ENCODE data around the gene CGB5. TPM values are rescaled to one million over a fixed set of nuclear protein-coding genes. Genes with fewer than 3 reads are reported as not detected.
A peak's percentile ranks its signal among the peaks of the same experiment; 100 is the strongest.

The CGB5 gene
- total RNA-seq, 4 donors from 2014 or later: not detected

DNA sequence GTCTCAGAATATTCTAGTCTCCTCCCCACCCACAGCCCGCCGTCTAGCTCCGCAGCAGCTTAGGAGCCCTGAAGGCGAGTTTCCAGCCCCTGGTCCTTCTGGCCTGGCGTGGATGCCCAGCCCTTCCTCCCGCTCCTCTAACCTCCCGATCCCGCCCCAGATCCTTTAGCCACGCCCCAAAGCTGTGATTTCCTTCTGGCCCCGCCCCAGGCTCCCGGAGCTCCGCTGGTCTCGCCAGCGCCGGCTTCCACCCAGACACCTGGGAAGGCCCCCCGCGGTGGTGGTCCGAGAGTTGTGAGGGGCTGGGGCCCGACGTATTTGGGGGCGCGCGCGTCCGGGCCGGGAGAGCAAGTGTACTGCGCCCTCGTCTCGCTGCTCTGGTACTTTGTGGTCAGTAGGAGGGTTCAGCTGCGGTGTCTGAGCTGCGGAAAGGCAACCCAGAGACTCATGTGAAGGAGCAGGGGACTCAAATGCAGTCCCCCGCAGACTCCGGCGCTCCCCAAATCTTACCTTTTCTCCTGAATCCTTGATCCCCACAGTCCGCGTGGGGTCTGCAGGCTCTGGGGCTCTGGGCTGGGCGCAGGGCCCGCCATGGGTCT, 14.1 kb downstream of the CGB5 start, which contains the start of gene CGB7:
CGB7 (minus strand) TSS at position 114 of the 599 bp plus-strand sequence. CDS start 2,374 bp downstream, outside the sequence.
- no peaks in the 10 kb centered on the region for H3K9me3 ChIP-seq
- peak; percentile 73 to 77 for DNase-seq
- H3K27ac ChIP-seq: no peak within 1 kb of the TSS
- H3K36me3 ChIP-seq: no peaks in the 10 kb centered on the region
- H3K4me1 ChIP-seq: peaks cover 0 to 5% of the 10 kb centered on the region in 2 donors
- peak within 1 kb of the TSS; percentile 31 to 32 for H3K4me3 ChIP-seq
- TF ChIP-seq CTCF (IDR thresholded peaks at IDR 0.05) (no peak), POLR2A (IDR thresholded peaks at IDR 0.05) (peak in 1 of 2 donors; percentile 15)
- intact Hi-C loops (cut with DNase I; ENCODE audit: low total_unique reads): no loop called here
- no peaks in the 10 kb centered on the region for H3K27me3 ChIP-seq

GRCh38 chr19:49058562-49058961, 14.9 kb downstream of the CGB5 start:
- no peaks in the 10 kb centered on the region for H3K27me3 ChIP-seq
- H3K4me3 ChIP-seq: no peak overlapping the region
- peaks cover 0 to 5% of the 10 kb centered on the region in 2 donors for H3K4me1 ChIP-seq
- H3K36me3 ChIP-seq: no peaks in the 10 kb centered on the region
- no peak for DNase-seq
- no peaks in the 10 kb centered on the region for H3K9me3 ChIP-seq
- intact Hi-C loops (cut with DNase I; ENCODE audit: low total_unique reads): no loop called here
- H3K27ac ChIP-seq: no peak overlapping the region
- TF ChIP-seq POLR2A (IDR thresholded peaks at IDR 0.05) (no peak), CTCF (IDR thresholded peaks at IDR 0.05) (no peak)

DNA sequence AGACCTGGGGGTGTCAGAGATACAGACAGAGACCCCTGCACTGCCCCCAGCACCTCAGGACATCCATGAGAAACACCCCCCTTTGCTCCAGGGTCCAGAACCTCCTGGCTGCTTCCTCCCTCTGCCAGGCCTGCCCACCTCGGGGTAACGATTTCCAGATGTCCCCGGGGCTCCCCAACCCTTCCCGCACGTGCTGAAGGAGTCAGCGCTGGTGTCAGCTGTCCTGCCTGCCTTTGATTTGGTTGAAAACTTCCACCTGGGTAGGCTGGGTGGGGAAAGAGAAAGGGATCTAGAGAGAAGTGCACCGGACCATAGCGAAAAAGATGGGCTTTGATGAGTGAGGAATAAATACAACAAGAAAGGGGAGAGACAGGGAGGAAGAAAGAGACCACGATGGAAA, 15.4 kb downstream of the CGB5 start:
- intact Hi-C loops (cut with DNase I; ENCODE audit: low total_unique reads): no loop called here
- no peak overlapping the region for H3K4me3 ChIP-seq
- no peaks in the 10 kb centered on the region for H3K27me3 ChIP-seq
- H3K27ac ChIP-seq: no peak overlapping the region
- H3K36me3 ChIP-seq: no peaks in the 10 kb centered on the region
- DNase-seq: no peak
- H3K4me1 ChIP-seq: peaks cover 0 to 5% of the 10 kb centered on the region in 2 donors
- TF ChIP-seq POLR2A (IDR thresholded peaks at IDR 0.05) (no peak), CTCF (IDR thresholded peaks at IDR 0.05) (no peak)
- H3K9me3 ChIP-seq: no peaks in the 10 kb centered on the region

DNA sequence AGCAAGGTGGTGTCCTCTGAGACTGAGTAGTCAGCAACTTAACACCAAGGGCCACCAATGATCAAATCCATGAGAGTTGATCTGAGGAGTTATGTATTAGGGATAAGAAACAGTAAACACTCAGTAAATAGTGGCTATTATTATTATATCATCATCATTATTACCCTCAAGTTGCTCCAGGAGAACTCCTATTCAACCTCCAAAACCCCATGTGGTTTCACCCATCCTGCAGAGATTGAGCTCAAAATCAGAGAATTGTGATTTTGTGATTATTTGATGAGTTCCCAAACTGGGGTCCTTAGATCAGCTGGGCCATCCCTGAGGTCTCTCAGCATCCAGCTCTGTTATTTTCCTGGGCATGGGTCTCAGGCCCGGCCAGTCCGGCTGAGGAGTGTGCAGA, 17.4 kb downstream of the CGB5 start:
- Histone ChIP-seq H3K4me3 (no peak overlapping the region), H3K4me1 (peaks cover 0 to 5% of the 10 kb centered on the region in 2 donors), H3K27ac (no peak overlapping the region), H3K36me3 (no peaks in the 10 kb centered on the region), H3K9me3 (no peaks in the 10 kb centered on the region), H3K27me3 (no peaks in the 10 kb centered on the region)
- TF ChIP-seq POLR2A (IDR thresholded peaks at IDR 0.05) (no peak), CTCF (IDR thresholded peaks at IDR 0.05) (no peak)
- intact Hi-C loops (cut with DNase I; ENCODE audit: low total_unique reads): no loop called here
- DNase-seq: no peak

DNA sequence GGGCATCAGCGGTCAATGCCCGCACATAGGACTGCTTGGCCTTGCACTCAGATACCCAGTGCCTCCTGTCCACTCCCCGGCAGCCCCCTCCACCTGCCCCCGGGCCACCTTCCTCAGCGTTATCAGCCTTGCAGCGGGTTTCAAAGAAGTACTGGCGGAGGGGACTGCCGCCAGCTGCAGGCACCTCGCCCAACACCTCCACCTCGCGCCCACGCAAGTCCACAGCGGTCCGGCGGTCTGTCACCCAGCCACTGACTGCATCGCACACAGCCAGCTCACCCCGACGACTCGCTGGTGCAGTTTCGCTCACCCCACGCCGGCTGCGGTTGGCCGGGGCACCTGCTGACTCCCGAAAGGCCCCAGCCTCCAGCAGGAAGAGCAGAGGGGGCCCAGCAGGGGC, 17.8 kb downstream of the CGB5 start:
- Histone ChIP-seq H3K4me1 (peaks cover 0 to 5% of the 10 kb centered on the region in 2 donors), H3K4me3 (no peak overlapping the region), H3K27ac (no peak overlapping the region), H3K36me3 (no peaks in the 10 kb centered on the region), H3K27me3 (no peaks in the 10 kb centered on the region), H3K9me3 (no peaks in the 10 kb centered on the region)
- intact Hi-C loops (cut with DNase I; ENCODE audit: low total_unique reads): no loop called here
- DNase-seq: no peak
- TF ChIP-seq CTCF (IDR thresholded peaks at IDR 0.05): no peak
- no peak for TF ChIP-seq POLR2A (IDR thresholded peaks at IDR 0.05)

Measured in uterus (tissue), 4 donors.